ENCODE results near the gene CT45A3.
"Not testable (repeated sequence)": the region's sequence is repeated elsewhere in the genome, so short reads cannot be mapped to it uniquely, and the experiment has no call there.

Gene CT45A3, protein sequence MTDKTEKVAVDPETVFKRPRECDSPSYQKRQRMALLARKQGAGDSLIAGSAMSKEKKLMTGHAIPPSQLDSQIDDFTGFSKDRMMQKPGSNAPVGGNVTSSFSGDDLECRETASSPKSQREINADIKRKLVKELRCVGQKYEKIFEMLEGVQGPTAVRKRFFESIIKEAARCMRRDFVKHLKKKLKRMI

DNA sequence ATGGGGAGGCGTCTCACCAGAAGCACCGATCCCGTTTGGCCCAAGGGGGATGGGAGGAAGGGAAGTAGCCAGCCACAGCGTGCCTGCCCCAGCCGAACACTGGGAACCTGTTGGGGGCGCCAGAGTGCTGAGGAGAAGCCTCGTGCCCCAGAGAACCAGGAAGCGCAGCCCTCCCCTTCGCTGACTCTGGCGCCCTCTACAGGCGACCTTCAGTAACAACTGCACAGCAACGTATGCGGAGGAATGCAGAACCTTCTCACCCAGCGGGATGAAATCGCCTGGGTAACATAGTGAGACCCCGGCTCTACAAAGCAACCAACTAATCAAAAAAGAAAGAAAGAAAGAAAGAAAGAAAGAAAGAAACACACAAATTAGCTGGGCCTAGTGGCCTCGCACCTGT is at the start of gene CT45A3:
CT45A3 (minus strand) TSS at position 101 of the 400 bp plus-strand sequence. CDS start 3,747 bp downstream, outside the sequence.
- not testable (repeated sequence) for DNase-seq

DNA sequence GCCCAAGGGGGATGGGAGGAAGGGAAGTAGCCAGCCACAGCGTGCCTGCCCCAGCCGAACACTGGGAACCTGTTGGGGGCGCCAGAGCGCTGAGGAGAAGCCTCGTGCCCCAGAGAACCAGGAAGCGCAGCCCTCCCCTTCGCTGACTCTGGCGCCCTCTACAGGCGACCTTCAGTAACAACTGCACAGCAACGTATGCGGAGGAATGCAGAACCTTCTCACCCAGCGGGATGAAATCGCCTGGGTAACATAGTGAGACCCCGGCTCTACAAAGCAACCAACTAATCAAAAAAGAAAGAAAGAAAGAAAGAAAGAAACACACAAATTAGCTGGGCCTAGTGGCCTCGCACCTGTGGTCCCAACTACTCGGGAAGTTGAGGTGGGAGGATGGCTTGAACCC is 34.7 kb upstream of the CT45A3 start, which contains the start of gene CT45A6:
CT45A6 (minus strand) TSS at position 101 of the 400 bp plus-strand sequence. CDS start 3,794 bp downstream, outside the sequence.
- not testable (repeated sequence) for DNase-seq

DNA sequence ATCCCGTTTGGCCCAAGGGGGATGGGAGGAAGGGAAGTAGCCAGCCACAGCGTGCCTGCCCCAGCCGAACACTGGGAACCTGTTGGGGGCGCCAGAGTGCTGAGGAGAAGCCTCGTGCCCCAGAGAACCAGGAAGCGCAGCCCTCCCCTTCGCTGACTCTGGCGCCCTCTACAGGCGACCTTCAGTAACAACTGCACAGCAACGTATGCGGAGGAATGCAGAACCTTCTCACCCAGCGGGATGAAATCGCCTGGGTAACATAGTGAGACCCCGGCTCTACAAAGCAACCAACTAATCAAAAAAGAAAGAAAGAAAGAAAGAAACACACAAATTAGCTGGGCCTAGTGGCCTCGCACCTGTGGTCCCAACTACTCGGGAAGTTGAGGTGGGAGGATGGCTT is 17.4 kb upstream of the CT45A3 start, which contains the start of gene CT45A5:
CT45A5 (minus strand) TSS at position 101 of the 400 bp plus-strand sequence. CDS start 3,774 bp downstream, outside the sequence.
- DNase-seq, result not testable (repeated sequence)

DNA sequence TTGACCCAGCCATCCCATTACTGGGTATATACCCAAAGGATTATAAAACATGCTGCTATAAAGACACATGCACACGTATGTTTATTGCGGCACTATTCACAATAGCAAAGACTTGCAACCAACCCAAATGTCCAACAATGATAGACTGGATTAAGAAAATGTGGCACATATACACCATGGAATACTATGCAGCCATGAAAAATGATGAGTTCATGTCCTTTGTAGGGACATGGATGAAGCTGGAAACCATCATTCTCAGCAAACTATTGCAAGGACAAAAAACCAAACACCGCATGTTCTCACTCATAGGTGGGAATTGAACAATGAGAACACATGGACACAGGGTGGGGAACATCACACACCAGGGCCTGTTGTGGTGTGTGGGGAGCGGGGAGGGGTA is 23.3 kb downstream of the CT45A3 start:
- DNase-seq, result not testable (repeated sequence)

DNA sequence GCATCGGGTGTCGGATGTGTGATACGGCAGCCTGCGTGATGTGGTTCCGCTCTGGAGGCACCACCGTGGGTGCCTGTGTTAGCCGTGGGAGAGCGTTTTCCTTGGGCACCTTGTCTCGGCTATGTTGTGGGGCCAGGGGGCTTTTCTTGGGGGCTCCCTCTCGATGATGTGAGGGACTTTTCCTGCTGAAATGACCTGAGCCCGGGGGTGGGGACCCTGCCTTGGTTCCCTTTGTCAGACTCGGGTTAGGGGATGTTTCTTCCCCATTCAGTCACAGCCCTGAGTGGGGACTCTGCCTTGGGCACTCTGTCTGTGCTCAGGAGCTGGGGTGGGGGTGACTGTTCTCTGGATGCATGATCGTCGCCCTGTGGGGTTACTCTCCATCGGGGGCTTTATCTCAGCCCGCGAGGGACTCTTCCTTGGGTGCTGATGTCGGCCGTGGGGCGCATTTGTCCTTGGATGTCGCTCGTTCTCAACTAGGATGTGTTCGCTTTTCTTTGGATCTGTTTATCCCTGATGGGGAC is 26.7 kb downstream of the CT45A3 start:
- DNase-seq, result no peak

DNA sequence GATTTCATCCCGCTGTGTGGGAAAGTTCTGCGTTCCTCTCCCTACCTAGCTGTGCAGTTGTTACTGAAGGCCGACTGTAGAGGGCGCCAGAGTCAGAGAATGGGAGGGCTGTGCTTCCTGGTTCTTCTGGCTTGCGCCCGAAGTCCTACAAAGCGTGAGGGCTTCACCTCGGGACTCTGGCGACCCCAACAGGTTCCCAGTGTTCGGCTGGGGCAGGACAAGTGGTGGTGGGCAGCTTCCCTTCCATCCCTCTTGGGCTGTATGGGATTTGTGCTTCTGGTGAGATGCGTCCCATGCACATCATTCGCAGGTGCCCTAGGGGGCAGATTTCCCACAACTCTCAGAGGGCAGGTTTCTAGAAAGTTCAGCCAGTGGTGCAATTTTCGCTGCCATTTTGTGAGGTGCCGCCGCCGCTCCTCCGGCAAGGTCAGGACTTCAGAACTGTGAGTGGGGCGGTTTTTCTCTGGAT is 27.3 kb downstream of the CT45A3 start:
- no peak for DNase-seq

DNA sequence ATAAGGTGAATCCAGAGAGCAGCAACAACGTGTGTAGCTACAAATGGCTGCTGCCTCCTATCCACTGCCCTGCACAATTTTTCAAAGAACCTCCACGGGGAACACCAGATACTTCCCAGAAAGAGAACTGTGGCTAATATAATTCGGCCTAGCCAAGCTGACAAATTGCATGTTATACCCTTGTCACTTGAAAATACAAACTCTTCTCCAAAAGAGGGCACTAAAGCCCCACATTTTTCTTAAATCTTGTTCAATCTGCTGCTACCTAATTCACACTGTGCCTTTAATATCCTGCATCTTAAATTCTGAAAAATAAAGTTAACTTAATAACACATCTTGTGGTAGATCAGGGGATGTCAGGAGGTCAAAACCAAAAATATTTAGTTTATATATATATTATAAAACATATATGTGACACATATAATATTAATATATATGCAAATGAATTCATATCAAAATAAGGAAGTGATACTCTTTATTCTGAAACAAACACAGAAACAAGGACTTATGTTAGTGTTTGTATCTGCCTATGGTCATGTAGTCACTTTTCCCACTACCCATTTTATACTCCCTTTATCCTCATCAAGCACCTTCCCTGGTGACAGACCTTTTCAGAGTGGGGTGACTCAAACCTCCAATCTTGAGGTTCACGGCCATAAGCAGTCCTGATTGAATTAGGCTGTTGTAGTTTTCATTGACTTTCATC is 30.5 kb downstream of the CT45A3 start:
- no peak for DNase-seq

DNA sequence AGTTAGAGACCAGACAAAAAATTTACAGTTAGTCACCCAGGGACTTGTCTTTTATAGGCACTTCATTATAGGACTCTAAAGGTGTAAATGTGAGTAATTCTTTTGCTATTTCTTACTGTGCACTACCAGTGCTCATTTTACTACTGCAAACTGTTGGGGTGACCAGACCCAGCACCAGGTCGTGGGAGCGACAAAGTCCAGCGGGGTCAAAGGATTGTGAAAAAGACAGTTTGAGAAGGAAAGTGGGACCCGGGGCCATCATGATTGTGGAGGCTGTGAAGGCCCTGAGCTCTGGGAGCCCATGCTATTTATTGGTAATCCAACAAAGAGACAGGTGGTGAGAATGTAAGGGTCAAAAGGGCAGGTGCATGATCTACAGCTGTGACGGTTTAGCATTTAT is 33.3 kb downstream of the CT45A3 start:
- DNase-seq, result not testable (repeated sequence)

DNA sequence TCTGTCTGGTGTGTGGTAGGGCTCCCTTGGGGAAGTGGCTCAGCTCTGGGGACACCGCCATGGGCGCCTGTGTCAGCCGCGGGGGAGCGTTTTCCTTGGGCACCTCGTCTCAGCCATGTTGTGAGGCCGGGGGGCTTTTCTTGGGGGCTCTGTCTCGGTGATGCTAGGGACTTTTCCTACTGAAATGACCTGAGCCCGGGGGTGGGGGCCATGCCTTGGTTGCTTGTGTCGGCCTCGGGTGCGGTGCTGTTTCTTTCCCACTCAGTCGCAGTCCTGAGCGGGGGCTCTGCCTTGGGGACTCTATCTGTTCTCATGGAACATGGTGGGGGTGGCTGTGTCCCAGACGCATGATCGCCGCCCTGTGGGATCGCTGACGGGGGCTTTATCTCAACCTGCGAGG is 54.2 kb downstream of the CT45A3 start:
- DNase-seq, result no peak

DNA sequence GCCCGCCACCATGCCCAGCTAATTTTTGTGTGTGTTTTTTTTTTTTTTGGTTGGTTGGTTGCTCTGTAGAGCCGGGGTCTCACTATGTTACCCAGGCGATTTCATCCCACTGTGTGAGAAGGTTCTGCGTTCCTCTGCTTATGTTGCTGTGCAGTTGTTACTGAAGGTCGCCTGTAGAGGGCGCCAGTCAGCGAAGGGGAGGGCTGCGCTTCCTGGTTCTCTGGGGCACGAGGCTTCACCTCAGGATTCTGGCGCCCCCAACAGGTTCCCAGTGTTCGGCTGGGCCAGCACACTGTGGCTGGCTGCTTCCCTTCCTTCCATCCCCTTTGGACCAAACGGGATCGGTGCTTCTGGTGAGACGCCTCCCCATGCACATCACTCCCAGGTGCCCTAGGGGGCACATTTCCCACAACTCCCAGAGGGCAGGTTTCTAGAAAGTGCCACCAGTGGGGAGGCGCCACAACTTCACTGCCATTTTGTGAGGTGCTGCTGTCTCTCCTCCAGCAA is 54.8 kb downstream of the CT45A3 start, which contains the start of gene CT45A1:
CT45A1 (plus strand) TSS at position 457 of the 507 bp plus-strand sequence. CDS start 5,302 bp downstream, outside the sequence.
- not testable (repeated sequence) for DNase-seq
